Gastrocnemius medialis (tissue), 4 donors: ENCODE data around the gene IARS2. TPM values are rescaled to one million over a fixed set of nuclear protein-coding genes. Genes with fewer than 3 reads are reported as not detected.
A peak's percentile ranks its signal among the peaks of the same experiment; 100 is the strongest.

Experiments
- ATAC-seq, 2 donors: fragments of 150-250 bp; one replicate each; pipeline ENCODE4 v1.9.1; 2016
- DNase-seq, 2 donors: peaks; one replicate each; pipeline ENCODE4 v3.0.0-alpha.2; 2019
- H3K27ac ChIP-seq, 4 donors: fragments of 200-600 bp; sonication (generic); 1 replicate in 1 of 4; 2 replicates in 3 of 4; pipeline ENCODE4 v1.5.1; 2016 to 2018; ENCODE audit warnings: mild to moderate bottlenecking in 2 of 4, moderate library complexity in 1 of 4
- H3K27me3 ChIP-seq, 3 donors: fragments of 200-600 bp; sonication (generic) in 2 of 3; 1 replicate in 1 of 3; 2 replicates in 2 of 3; pipeline versions ENCODE4 v1.5.1 to v1.6.0; 2016 to 2019; ENCODE audit warnings: mild to moderate bottlenecking in 1 of 3, moderate library complexity in 1 of 3
- H3K36me3 ChIP-seq, 2 donors: fragments of 200-600 bp; sonication (generic) in 1 of 2; one replicate each; pipeline ENCODE4 v1.5.1; 2017 to 2018
- H3K4me1 ChIP-seq, 2 donors: fragments of 200-600 bp; sonication (generic) in 1 of 2; one replicate each; pipeline ENCODE4 v1.5.1; 2016 to 2017; ENCODE audit warnings: mild to moderate bottlenecking in 2 of 2
- H3K4me3 ChIP-seq, 4 donors: fragments of 200-600 bp; sonication (generic) in 3 of 4; 1 replicate in 1 of 4; 2 replicates in 3 of 4; pipeline ENCODE4 v1.5.1; 2016 to 2019; ENCODE audit warnings: mild to moderate bottlenecking in 2 of 4
- H3K9me3 ChIP-seq, 3 donors: fragments of 200-600 bp; sonication (generic) in 2 of 3; 1 replicate in 1 of 3; 2 replicates in 2 of 3; pipeline ENCODE4 v1.5.1; 2016 to 2019
- CTCF ChIP-seq, 5 experiments: fragments of 450-650 bp in 3 of 5; fragments of 200-600 bp in 2 of 5; sonication (generic) in 2 of 5; IDR thresholded peaks in 4 of 5; conservative IDR thresholded peaks in 1 of 5; 1 replicate in 4 of 5; 2 replicates in 1 of 5; pipeline ENCODE4 v1.5.1; 2016 to 2019; ENCODE audit warnings: antibody characterized with exemption in 5 of 5, mild to moderate bottlenecking in 3 of 5, moderate library complexity in 3 of 5
- POLR2A ChIP-seq, 2 donors: fragments of 450-650 bp; IDR thresholded peaks; one replicate each; pipeline ENCODE4 v1.6.1; 2017; ENCODE audit warnings: antibody characterized with exemption in 2 of 2, mild to moderate bottlenecking in 2 of 2, moderate library complexity in 2 of 2
- in situ Hi-C, 4 donors: fragments of 200-750 bp; cut with MboI; loops; one replicate each; pipeline versions ENCODE4 v1.15.0 to v1.8.0; 2017; ENCODE audit warnings: low sequenced_read_pairs in 4 of 4
- intact Hi-C: fragments of 100-400 bp; cut with DNase I; formaldehyde crosslinking; loops from one replicate; pipeline ENCODE4 v1.15.1; 2023; ENCODE audit warnings: low total_unique reads
- total RNA-seq, 4 donors: library from RNA; depleted of rRNA; stranded (reverse); fragments of >200 nt; gene quantifications; one replicate each; pipeline versions ENCODE4 v1.1.0 to v1.2.3, GENCODE V29; 2016

Gene IARS2
- total RNA-seq, 4 donors from 2014 or later, result 64.7 to 83.6 (median 74.6) TPM

DNA sequence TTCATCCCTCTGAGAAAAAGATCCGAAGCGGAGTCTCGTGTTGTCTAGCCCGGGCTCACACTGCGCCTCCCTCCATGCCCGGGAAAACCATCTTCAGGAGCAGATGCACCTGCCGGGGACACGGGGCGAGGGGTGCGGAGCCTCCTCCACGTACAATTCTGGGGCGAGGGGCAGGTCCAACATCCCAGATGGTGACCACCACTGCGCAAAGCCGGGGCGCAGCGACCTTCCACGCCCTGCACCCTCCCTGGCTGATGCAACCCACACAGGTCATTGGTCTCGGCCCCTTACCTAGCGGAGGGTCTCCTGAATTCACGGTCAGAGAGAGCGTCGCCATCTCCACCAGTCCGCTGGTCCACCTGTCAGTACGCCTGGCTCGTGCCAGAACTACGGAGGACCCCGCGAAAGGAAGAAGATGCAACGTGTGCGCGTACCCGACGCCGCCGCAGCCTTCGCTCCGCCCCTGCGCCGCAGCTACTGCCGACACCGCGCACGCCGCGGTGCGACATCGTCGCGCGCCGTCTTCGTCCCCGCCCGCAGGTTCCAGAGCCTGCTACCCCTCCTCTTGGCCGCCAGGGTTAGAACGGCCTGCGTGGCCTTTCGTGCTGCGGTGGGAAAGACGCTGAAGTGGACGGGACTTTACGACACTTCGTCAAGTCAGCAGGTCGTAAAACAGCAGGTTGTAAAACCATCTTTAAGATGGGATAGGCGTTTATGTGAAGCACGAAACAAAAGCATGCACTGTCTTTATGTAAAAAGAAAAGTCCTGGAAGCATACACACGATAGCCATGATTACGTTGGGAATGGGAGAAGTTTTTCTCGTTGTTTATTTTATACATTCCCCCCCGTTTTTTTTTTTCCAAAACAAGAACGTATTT is 47.6 kb upstream of the IARS2 start, which contains the start of gene EPRS1:
Gene EPRS1 (minus strand): TSS at position 454 of the 879 bp plus-strand sequence. CDS start 117 bp downstream, at position 337.
- peak; percentile 97 to 98 for ATAC-seq
- no peaks in the 10 kb centered on the region for H3K9me3 ChIP-seq
- peak; percentile 70 to 71 for TF ChIP-seq POLR2A (IDR thresholded peaks at IDR 0.05)
- peak; percentile 70 to 91 (median 85) for TF ChIP-seq CTCF (IDR thresholded peaks at IDR 0.05 in 4 of 5, conservative IDR thresholded peaks at IDR 0.05 in 1 of 5)
- no peaks in the 10 kb centered on the region for H3K27me3 ChIP-seq
- peak within 1 kb of the TSS; percentile 72 to 93 (median 86) for H3K4me3 ChIP-seq
- intact Hi-C loops, result loop anchor here (1.0 kb wide), 2 partner anchors 43 to 48 kb away; partner anchors contain the start of genes BPNT1 and IARS2
- in situ Hi-C loops, result no loop called here
- DNase-seq, result peak; percentile 90 to 95
- peaks cover 15 to 20% of the 10 kb centered on the region in 2 donors for H3K4me1 ChIP-seq
- no peaks in the 10 kb centered on the region for H3K36me3 ChIP-seq
- H3K27ac ChIP-seq, result peak within 1 kb of the TSS; percentile 87 to 90 (median 87)

DNA sequence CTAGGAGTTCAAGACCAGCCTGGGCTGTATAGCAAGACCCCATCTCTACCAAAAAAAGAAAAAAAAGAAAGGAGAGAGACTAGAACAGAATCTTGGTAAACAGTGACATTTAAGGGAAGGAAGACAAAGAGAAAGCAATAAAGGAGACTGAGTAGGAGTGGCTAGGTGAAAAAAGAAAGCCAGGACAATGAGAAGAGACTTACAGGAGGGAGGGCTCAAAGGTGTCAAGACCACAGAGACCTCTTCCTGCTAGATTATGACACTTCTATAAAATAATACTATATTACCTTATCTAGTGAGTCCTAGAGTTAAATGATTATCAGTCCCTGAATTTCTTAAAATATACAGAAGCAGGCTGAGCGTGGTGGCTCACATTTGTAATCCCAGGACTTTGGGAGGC is 37.6 kb upstream of the IARS2 start:
- no peaks in the 10 kb centered on the region for H3K4me1 ChIP-seq
- H3K9me3 ChIP-seq, result no peaks in the 10 kb centered on the region
- peaks cover 0 to 8% of the 10 kb centered on the region in 2 donors for H3K36me3 ChIP-seq
- no peak overlapping the region for H3K4me3 ChIP-seq
- in situ Hi-C loops, result no loop called here
- no peak overlapping the region for H3K27ac ChIP-seq
- intact Hi-C loops, result no loop called here
- TF ChIP-seq POLR2A (IDR thresholded peaks at IDR 0.05) (no peak), CTCF (IDR thresholded peaks at IDR 0.05 in 4 of 5, conservative IDR thresholded peaks at IDR 0.05 in 1 of 5) (no peak)
- ATAC-seq (no peak), DNase-seq (no peak)
- no peaks in the 10 kb centered on the region for H3K27me3 ChIP-seq

DNA sequence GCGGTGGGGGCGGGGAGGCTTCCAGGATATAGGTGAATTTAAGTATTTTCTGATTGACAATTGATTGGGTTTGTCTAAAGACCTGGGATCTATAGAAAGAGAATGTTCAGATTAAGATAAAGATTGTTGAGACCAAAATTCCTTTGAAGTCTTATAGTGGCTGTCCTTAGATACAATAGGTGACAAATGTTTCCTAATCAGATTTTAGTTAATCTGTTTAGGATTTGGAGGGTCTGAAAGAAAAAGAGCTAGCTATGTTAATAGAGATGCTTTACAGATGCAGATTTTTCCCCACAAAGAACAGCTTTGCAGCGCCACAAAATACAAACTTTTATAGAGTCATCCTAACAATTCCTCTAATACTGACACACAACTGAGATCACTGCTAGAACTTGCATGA is 33.1 kb upstream of the IARS2 start:
- in situ Hi-C loops, result no loop called here
- ATAC-seq (no peak), DNase-seq (no peak)
- Histone ChIP-seq H3K4me3 (no peak overlapping the region), H3K9me3 (no peaks in the 10 kb centered on the region), H3K4me1 (no peaks in the 10 kb centered on the region), H3K36me3 (peaks cover 0 to 31% of the 10 kb centered on the region in 2 donors), H3K27me3 (no peaks in the 10 kb centered on the region), H3K27ac (no peak overlapping the region)
- intact Hi-C loops, result no loop called here
- TF ChIP-seq POLR2A (IDR thresholded peaks at IDR 0.05) (no peak), CTCF (IDR thresholded peaks at IDR 0.05 in 4 of 5, conservative IDR thresholded peaks at IDR 0.05 in 1 of 5) (no peak)

DNA sequence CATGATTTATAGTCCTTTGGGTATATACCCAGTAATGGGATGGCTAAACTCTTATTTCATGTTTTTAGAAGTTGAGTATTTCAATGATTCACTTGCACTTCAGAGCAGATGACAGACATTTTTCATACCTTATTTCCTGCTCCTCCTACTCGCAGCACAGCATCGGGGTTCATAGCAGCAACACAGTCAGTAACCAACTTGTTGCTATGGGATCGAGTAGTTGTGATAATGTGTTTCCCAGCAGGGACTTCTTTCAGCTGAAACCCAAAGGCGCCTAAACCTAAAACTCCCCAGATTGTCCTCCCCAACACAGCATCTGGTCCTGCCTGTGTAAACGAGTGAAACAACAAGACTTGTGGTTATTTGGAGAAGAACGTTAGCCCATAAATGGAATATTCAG is 31.3 kb upstream of the IARS2 start:
- peaks cover 0 to 46% of the 10 kb centered on the region in 2 donors for H3K36me3 ChIP-seq
- no peak overlapping the region for H3K4me3 ChIP-seq
- no peaks in the 10 kb centered on the region for H3K27me3 ChIP-seq
- ATAC-seq (no peak), DNase-seq (no peak)
- intact Hi-C loops, result no loop called here
- in situ Hi-C loops, result no loop called here
- H3K9me3 ChIP-seq, result no peaks in the 10 kb centered on the region
- no peak overlapping the region for H3K27ac ChIP-seq
- H3K4me1 ChIP-seq, result no peaks in the 10 kb centered on the region
- no peak for TF ChIP-seq POLR2A (IDR thresholded peaks at IDR 0.05)
- TF ChIP-seq CTCF (IDR thresholded peaks at IDR 0.05 in 4 of 5, conservative IDR thresholded peaks at IDR 0.05 in 1 of 5), result no peak
